ENCODE data around the gene CYP2C18.
"Not testable (repeated sequence)": the region's sequence is repeated elsewhere in the genome, so short reads cannot be mapped to it uniquely, and the experiment has no call there.

Gene CYP2C18

DNA sequence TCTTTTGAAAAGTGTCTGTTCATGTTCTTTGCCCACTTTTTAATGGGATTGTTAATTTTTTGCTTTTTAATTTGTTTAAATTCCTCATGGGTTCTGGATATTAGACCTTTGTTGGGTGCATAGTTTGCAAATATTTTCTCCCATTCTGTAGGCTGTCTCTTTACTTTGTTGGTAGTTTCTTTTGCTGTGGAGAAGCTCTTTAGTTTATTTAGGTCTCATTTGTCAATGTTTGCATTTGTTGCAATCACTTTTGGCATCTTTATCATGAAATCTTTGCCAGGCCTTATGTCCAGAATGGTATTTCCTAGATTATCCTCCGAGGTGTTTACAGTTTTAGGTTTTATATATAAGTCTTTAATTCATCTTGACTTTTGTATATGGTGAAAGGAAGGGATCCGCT is 55.1 kb downstream of the CYP2C18 start:
- in situ Hi-C loops (cut with HindIII; ENCODE audit: low sequenced_read_pairs) = no loop called here

GRCh38 chr10:94747137-94747536 is 63.6 kb downstream of the CYP2C18 start:
- in situ Hi-C loops (cut with HindIII; ENCODE audit: low sequenced_read_pairs) = no loop called here

DNA sequence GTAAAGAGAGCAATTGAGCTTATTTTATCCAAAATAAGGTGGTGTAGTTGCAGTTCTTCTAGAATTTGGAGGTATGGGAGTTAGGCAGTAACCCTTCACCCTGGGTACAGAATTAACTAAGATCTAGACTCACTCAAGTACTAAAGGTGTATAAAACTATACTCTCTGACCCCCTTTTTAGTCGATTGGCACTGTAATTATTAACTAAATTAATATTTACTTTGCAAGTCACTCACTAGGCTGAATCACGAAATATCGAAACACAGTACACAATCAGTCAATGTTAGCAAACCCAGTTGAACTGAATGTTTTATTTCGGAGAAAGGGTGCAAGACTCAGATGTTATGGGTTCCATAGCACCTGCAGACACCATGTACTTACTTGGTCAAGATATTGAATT is 64.3 kb downstream of the CYP2C18 start:
- in situ Hi-C loops (cut with HindIII; ENCODE audit: low sequenced_read_pairs) = no loop called here

DNA sequence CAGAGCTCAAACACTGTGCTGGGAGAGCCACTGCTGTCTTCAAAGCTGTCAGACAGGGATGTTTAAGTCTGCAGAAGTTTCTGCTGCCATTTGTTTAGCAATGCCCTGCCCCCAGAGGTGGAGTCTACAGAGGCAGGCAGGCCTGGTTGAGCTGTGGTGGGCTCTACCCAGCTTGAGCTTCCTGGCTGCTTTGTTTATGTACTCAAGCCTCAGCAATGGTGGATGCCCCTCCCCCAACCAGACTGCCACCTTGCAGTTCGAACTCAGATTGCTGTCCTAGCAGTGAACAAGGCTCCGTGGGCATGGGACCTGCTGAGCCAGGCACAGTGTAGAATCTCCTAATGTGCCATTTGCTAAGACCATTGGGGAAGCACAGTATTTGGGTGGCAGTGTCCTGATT is 74.4 kb downstream of the CYP2C18 start:
- in situ Hi-C loops (cut with HindIII; ENCODE audit: low sequenced_read_pairs) = no loop called here

DNA sequence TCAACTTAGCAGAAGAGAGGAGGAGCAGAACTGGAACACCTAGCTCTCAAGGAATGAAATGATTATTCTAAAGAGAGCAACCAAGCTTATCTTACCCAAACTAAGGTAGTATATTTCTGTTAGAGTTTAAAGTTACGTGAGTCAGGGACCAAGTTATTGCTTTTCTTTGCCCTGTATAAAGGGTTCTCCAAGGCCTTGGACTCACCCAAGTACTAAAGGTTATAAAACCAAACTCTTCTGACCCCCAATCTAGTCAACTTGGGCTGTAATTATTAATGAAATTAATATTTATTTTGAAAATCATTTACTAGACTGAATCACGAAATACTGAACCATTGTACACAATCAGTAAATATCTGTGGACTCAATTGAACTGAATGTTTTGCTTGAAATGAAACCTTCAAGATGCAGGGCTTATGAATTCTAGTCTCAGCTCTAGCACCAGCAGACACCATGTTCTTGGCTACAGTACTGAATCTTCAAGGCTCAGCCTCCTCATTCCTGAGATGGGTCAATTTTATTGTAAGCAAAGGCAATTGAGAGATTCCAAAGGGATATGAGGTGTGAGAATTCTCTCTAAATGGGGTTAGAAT is 77.2 kb downstream of the CYP2C18 start:
- in situ Hi-C loops (cut with HindIII; ENCODE audit: low sequenced_read_pairs) = no loop called here

- in situ Hi-C loops (cut with HindIII; ENCODE audit: low sequenced_read_pairs) = no loop called here
Measured at GRCh38 chr10:94762393-94762792, 78.9 kb downstream of the CYP2C18 start, which contains the start of gene CYP2C19. CYP2C19 (plus strand) TSS chr10:94762681; CDS start chr10:94762706, 25 bp downstream.

GRCh38 chr10:94775425-94775824 is 91.9 kb downstream of the CYP2C18 start:
- in situ Hi-C loops (cut with HindIII; ENCODE audit: low sequenced_read_pairs) = not testable (repeated sequence)

DNA sequence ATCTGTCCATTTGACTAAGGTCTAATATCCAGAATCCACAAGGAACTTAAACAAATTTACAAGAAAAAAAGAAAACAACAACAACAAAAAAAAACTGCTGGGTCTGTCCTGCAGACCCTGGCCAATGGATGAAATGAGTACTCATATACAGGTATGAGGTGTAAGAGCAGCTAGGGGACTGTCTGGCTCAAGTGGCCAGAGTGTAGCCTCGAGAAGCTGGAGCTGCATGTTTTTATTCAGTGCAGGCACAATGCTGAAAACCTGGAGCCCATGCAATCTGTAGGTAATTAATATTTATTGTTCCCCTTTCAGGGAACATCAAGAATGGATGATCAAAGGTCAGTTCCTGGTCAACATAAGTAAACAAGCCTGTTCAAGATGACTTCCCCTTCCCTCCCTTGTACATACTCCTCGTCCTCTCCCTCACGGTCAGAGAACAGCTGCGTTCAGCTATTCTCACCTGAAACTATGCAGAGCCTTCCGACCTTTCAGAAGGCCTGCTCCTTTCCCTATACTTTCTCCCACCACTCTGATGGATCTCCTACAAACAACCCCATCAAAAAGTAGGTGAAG is 94.4 kb downstream of the CYP2C18 start:
- in situ Hi-C loops (cut with HindIII; ENCODE audit: low sequenced_read_pairs) = no loop called here

GRCh38 chr10:94780844-94781243 is 97.3 kb downstream of the CYP2C18 start:
- in situ Hi-C loops (cut with HindIII; ENCODE audit: low sequenced_read_pairs) = no loop called here

DNA sequence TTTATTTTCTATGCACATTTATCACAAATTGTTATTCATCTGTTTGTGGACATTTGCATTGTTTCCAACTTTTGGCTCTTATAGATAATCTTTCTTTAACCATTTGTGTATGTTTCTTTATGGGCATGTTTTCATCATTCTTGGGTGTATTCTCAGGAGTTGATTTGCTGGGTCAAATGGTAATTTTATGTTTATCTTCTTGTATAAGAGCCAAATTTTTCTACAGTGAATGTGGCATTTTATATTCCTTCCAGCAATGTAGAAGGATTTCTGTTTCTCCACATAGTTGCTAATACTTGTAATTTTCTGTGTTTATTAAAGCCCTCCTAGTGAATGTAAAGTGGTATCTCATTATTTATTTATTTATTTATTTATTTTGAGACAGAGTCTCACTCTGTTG is 100.7 kb downstream of the CYP2C18 start:
- in situ Hi-C loops (cut with HindIII; ENCODE audit: low sequenced_read_pairs) = no loop called here

DNA sequence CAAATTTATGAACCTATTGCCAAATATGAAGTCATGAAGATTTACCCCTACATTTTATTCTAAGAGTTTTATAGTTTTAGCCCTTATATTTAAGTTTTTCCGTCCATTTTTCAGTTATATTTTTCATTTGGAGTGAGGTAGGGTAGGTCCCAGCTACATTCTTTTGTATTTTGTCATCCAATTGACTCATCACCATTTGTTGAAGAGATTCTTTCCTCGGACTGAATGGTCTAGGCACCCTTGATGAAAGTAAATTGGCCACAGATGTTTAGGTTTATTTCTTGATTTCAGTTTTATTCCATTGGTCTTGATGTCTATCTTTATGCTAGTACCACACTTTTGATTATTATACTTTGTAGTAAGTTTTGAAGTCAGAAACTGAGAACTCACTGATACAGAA is 101.7 kb downstream of the CYP2C18 start:
- in situ Hi-C loops (cut with HindIII; ENCODE audit: low sequenced_read_pairs) = no loop called here
